ENCODE data around the gene GREB1. TPM values are rescaled to one million over a fixed set of nuclear protein-coding genes. Genes with fewer than 3 reads are reported as not detected.

Gene GREB1
- total RNA-seq, 1 donor from 2014 or later = 143 TPM

GRCh38 chr2:11513319-11513718 is 20.5 kb upstream of the GREB1 start:
- Mint-ChIP-seq H3K4me1 (peaks cover 86% of the 10 kb centered on the region), H3K4me3 (no peak overlapping the region), H3K27me3 (ENCODE audit: low read depth) (no peaks in the 10 kb centered on the region), H3K27ac (ENCODE audit: unreplicated experiment) (peak overlapping the region; percentile 73), H3K9me3 (no peaks in the 10 kb centered on the region), H3K36me3 (ENCODE audit: low read depth) (peaks cover 24% of the 10 kb centered on the region)
- no peak for DNase-seq (ENCODE audit: low read depth, low spot score)
- no peak for TF ChIP-seq CTCF (conservative IDR thresholded peaks at IDR 0.05)

GRCh38 chr2:11514081-11514730 is 19.6 kb upstream of the GREB1 start:
- Mint-ChIP-seq H3K4me1 (peaks cover 86% of the 10 kb centered on the region), H3K4me3 (no peak overlapping the region), H3K9me3 (no peaks in the 10 kb centered on the region), H3K27ac (ENCODE audit: unreplicated experiment) (no peak overlapping the region), H3K36me3 (ENCODE audit: low read depth) (peaks cover 24% of the 10 kb centered on the region), H3K27me3 (ENCODE audit: low read depth) (no peaks in the 10 kb centered on the region)
- no peak for TF ChIP-seq CTCF (conservative IDR thresholded peaks at IDR 0.05)
- DNase-seq (ENCODE audit: low read depth, low spot score) = no peak

- TF ChIP-seq CTCF (conservative IDR thresholded peaks at IDR 0.05) = no peak
- no peaks in the 10 kb centered on the region for H3K9me3 Mint-ChIP-seq
- peaks cover 80% of the 10 kb centered on the region for H3K4me1 Mint-ChIP-seq
Observed at GRCh38 chr2:11514904-11515303, 18.9 kb upstream of the GREB1 start.

GRCh38 chr2:11515490-11515981 is 18.3 kb upstream of the GREB1 start:
- peak overlapping the region; percentile 18 for H3K4me3 Mint-ChIP-seq
- H3K27ac Mint-ChIP-seq (ENCODE audit: unreplicated experiment) = peak overlapping the region; percentile 64
- peaks cover 28% of the 10 kb centered on the region for H3K36me3 Mint-ChIP-seq (ENCODE audit: low read depth)
- no peaks in the 10 kb centered on the region for H3K27me3 Mint-ChIP-seq (ENCODE audit: low read depth)
- no peak for DNase-seq (ENCODE audit: low read depth, low spot score)
- H3K9me3 Mint-ChIP-seq = no peaks in the 10 kb centered on the region
- TF ChIP-seq CTCF (conservative IDR thresholded peaks at IDR 0.05) = no peak
- peaks cover 82% of the 10 kb centered on the region for H3K4me1 Mint-ChIP-seq

More at GRCh38 chr2:11514904-11515303, 18.9 kb upstream of the GREB1 start:
- Mint-ChIP-seq H3K36me3 (ENCODE audit: low read depth) (peaks cover 24% of the 10 kb centered on the region), H3K27me3 (ENCODE audit: low read depth) (no peaks in the 10 kb centered on the region), H3K27ac (ENCODE audit: unreplicated experiment) (no peak overlapping the region), H3K4me3 (peak overlapping the region; percentile 12)
- no peak for DNase-seq (ENCODE audit: low read depth, low spot score)

DNA sequence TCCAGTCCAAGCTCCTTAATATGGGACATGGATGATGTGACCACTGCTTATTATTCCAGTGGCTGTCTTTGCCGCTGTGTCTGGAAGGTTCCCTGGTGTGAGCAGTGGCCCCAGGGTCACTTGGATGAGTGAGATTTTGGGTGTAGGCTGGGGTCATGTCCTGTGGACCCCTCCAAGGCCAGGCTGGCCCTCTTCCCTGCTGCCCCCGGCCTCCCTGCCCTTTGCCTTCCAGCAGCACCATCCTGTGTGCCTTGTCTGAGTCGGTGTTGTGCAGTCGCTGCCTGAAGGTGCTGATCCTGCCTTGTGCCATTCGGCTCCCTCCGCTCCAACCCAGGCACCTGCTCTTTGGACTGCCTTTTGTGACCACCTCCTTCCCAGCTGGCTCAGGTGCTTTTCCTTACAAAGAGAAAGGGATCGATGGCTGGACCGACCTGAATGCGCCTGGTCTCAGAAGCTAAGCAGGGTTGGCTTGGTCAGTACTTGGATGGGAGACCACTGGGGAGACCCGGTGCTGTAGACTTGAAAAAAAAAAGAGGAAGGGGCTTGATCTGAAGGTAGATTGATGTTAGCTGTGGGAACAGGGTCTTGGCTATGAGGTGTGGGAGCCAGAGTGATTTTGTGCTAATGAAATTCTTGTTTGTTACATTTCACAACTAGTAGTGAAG is 16.7 kb upstream of the GREB1 start:
- Mint-ChIP-seq H3K4me1 (peaks cover 85% of the 10 kb centered on the region), H3K27ac (ENCODE audit: unreplicated experiment) (peak overlapping the region; percentile 37), H3K4me3 (peak overlapping the region; percentile 25), H3K9me3 (no peaks in the 10 kb centered on the region), H3K27me3 (ENCODE audit: low read depth) (no peaks in the 10 kb centered on the region), H3K36me3 (ENCODE audit: low read depth) (peaks cover 30% of the 10 kb centered on the region)
- no peak for TF ChIP-seq CTCF (conservative IDR thresholded peaks at IDR 0.05)
- no peak for DNase-seq (ENCODE audit: low read depth, low spot score)

All from neural crest cell (in vitro differentiated cells).